RWPE1 (cell line): Measurements from ENCODE around the gene PTPRB.

Source experiments
- CTCF ChIA-PET: fragments of 350-600 bp; sonication (Branson Sonifier 250); formaldehyde crosslinking; extraction: SDS; loops from one replicate; lab custom pipeline; 2021; lab: Yijun Ruan, JAX
- POLR2A ChIA-PET: fragments of 400-600 bp; formaldehyde crosslinking; extraction: SDS; loops from one replicate; lab custom pipeline; 2020; ENCODE audit warnings: antibody characterized with exemption; ENCODE audit not compliant: low non-redundant PET; lab: Yijun Ruan, JAX
- DNase-seq: peaks from one replicate; pipeline ENCODE4 v3.0.0; 2012; ENCODE audit warnings: low spot score
- H3K27ac ChIP-seq: fragments of 450-650 bp; 2 replicates; pipeline ENCODE4 v1.5.1; 2017
- CTCF ChIP-seq: fragments of 450-650 bp; conservative IDR thresholded peaks from 2 replicates; pipeline ENCODE4 v1.5.1; 2017; ENCODE audit warnings: low read depth, mild to moderate bottlenecking

Gene PTPRB

GRCh38 chr12:70639535-70639934 is 2.3 kb upstream of the PTPRB start:
- no peak for TF ChIP-seq CTCF
- no peak overlapping the region for H3K27ac ChIP-seq
- ChIA-PET POLR2A (no interaction called here), CTCF (no interaction called here)
- DNase-seq = no peak

GRCh38 chr12:70638639-70639360 is 1.6 kb upstream of the PTPRB start:
- CTCF ChIA-PET = no interaction called here
- POLR2A ChIA-PET = no interaction called here
- peak; percentile 40 for DNase-seq
- no peak overlapping the region for H3K27ac ChIP-seq
- no peak for TF ChIP-seq CTCF

GRCh38 chr12:70635755-70636154 is 1.5 kb downstream of the PTPRB start:
- no peak overlapping the region for H3K27ac ChIP-seq
- CTCF ChIA-PET = interaction anchor here (0.9 kb wide), 1 partner anchor 23 kb away, joined by 3 read pairs; no protein-coding TSS in a partner anchor
- POLR2A ChIA-PET = no interaction called here
- TF ChIP-seq CTCF = no peak
- no peak for DNase-seq

- no peak for DNase-seq
- CTCF ChIA-PET = no interaction called here
- POLR2A ChIA-PET = no interaction called here
- no peak overlapping the region for H3K27ac ChIP-seq
- no peak for TF ChIP-seq CTCF
Measured at GRCh38 chr12:70628701-70629480, 8.3 kb downstream of the PTPRB start.

- no peak for DNase-seq
- CTCF ChIA-PET = no interaction called here
- H3K27ac ChIP-seq = no peak overlapping the region
- POLR2A ChIA-PET = no interaction called here
- TF ChIP-seq CTCF = no peak
Measured at GRCh38 chr12:70627677-70628076, 9.6 kb downstream of the PTPRB start.

- no peak for TF ChIP-seq CTCF
- ChIA-PET POLR2A (no interaction called here), CTCF (no interaction called here)
- H3K27ac ChIP-seq = no peak overlapping the region
- no peak for DNase-seq
Measured at GRCh38 chr12:70626180-70626579, 11.0 kb downstream of the PTPRB start.
